Hematopoietic multipotent progenitor cell treated with erythropoietin and hydrocortisone succinate and interleukin-3 and kit ligand, for 8 days (in vitro differentiated cells): ENCODE data around the gene DOC2B.
"Not testable (repeated sequence)": the region's sequence is repeated elsewhere in the genome, so short reads cannot be mapped to it uniquely, and the experiment has no call there.

ENCODE experiments used
- DNase-seq: peaks from one replicate; pipeline ENCODE4 v3.0.0-alpha.2; 2015

The DOC2B gene

DNA sequence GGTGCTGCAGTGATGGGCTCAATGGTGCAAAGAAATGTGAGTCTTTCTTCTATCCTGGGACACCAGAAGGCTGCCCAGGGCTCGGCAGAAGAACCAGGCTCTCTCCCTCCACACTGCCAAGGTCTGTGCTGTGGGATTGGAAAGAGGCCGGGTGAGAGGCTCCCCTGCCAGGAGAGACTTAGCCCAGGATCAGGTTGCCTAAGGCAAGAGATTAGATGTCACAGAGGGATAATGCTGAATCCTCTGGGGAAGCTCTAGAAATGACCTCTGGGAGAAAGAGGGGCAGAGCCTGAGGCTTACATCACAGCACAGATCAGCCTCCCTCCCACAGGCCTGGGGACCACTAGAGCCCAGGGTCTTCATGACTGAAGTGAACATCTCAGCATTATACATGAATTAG is 5.7 kb upstream of the DOC2B start:
- no peak for DNase-seq

DNA sequence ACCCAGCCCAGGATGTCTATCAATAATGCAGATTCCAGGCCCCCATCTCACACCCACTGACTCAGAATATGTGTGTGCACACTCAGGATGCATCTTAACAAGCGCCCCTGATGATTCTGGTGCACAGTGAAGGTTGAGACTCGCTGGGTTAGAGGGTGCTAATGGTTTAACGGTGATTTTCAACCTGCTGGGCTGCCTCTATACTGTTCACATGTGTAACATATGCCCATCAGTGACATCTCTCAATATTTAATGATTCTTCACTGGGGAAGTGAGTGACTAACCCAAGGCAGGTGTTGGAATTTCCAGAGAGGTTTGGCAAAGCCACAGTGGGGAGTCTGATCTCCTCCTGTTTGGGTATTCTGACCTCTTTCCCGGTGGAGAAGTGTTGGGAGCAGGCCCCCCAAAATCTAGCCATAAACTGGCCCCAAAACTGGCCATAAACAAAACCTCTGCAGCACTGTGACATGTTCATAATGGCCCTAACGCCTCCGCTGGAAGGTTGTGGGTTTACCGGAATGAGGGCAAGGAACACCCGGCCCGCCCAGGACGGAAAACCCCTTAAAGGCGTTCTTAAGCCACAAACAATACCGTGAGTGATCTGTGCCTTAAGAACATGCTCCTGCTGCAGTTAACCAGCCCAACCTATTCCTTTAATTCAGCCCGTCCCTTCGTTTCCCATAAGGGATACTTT is 4.1 kb upstream of the DOC2B start:
- no peak for DNase-seq

DNA sequence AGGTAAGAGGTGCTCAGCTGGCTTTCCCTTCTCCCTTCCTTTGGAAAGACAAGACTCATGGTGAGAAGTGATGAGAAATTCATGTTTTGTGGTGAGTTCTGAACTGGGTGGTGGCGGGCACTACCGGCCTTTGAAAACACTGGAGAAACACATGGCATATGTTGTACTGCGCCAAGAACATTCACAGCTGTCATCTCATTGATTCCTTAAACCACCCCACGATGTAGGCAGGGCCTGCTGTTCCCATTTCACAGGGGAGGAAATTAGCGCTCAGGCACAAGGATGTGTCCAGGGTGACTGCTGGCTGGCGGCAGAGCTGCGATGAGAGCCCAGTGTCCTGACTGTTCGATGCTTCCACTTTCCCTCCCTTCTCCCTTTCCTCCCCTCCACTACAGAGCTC is 1.6 kb upstream of the DOC2B start:
- no peak for DNase-seq

DNA sequence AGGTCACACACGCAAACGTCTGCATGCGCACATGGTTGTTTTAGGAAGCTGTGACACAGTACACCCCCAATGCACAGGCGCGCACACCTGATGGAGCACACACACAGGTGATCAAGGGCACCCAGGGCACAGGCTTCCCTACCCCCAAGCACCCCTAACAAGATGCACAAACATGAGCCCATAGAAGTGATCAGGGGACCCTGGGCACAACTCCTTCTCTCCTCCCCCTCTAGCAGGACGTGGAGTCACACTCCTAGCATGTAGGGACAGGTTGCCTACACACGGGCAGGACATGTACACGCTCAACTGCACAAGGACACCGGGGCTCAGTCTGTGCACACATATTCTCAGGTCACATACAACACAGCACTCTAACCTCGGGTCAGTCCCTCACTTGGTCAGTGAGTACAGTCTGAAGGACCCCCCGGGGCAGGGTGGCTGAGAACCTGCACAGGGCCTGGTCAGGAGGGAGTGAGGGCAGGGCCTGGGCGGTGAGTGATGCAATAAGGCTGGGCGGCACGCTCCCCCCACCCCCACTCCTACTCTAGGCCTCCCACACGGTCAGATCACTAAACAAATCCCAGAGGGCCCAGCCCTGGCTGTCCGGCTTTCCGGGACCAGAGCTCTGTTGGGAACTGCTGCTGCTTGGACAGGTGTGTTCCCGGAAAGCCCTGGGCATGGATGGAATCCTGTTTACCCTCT is 751 bp upstream of the DOC2B start:
- DNase-seq, result no peak

DNA sequence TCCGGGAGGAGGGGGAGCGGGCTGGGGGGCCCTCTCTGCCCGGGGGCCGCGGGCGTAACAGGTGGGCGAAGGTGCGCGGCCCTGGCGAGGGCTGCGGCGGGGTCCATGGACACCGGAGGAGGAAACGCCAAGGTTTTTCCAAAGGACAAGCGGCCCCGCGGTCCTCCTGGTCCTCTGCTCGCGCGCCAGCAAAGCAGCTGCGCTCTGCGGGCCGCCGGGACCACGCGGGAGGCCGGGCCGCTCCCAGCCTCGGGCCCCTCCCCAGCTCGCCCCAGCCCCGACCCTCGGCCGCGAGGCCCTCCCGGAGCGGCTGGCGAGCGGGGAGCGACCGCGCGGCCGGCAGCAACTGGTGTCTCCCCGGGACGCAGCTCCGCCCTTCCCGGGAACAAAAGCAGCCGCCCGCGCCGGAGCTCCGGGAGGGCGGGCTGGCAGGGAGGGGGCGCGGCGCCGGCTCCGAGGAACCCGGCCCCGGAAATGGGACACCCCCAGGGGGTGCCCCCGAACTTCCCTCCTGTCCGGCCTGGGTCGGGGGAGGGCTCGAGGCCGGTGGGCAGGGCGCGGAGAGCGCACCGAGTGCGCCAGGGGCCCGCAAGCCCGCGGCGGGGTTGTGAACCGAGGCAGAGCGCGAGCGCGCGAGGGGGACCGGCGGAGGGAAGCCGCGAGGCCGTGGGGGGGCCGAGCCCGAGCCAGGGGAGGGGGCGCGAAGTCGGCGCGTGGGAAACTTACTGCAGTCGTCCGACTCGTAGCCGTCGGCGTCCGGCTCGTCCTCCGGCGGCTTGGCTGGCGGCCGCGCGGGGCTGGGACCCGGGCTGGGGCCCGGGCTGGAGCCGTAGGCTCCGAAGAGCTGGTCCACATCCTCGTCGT is 837 bp downstream of the DOC2B start:
- no peak for DNase-seq

- DNase-seq, result no peak
These were observed 1.6 kb downstream of the DOC2B start for GRCh38 chr17:179781-180380.

DNA sequence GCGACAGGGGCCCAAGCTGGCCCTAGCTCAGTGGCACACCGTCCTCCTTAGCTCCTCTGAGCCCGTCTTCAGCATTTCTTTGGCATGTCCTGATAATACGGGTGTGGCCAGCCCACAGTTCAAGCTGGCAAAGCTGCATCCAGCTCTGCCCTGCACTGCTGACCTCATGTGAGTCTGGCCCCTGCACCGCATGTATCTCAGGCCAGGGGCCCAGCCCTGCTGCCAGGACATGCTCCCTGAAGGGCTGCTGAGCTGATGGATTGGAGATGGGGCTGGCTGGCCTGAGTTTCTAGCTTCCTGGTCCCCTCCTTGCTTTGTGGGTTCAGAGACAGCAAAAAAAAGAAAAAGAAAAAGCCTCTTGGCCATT is 2.4 kb downstream of the DOC2B start:
- peak; percentile 68 for DNase-seq

- no peak for DNase-seq
These were observed 3.0 kb downstream of the DOC2B start for GRCh38 chr17:178292-179065.

DNA sequence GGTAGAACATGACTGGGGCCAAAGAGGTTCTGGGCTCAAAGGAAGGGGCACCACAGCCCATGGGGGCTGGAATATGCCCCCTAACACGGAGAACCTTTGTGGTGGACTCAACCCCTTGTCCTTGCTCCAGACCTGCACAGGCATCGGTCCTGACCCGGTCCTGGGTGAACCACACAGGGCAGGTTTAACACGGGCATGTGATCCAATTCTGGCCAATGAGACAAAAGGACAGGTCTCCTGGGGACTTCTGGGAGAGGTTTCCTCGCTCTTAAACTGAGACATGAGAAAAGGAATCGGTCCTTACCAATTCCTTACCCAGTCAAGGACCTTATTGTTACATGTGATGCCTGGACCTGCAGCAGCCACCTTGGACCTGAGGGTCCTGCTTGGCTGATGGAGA is 3.7 kb downstream of the DOC2B start:
- DNase-seq, result no peak

DNA sequence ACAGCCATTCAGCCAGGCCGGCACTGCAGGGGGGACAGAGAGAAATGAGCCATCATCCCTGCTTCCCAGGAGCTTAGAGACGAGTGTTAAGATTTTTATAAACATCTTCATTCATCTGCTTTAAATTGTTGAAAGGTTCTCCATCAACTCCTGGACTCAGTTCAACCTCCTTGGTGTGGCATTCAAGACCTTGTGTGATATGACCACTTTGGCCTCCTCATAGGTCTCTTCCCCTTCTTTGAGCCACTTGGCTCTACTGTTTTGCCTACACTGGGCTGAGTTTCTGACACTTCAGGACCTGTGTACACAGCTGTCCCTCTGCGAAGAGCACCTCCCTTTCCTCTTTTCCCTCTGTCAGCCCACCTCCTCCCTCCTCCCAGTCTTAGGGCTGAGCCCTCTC is 4.3 kb downstream of the DOC2B start:
- DNase-seq, result no peak

- DNase-seq, result no peak
These were observed 8.1 kb downstream of the DOC2B start for GRCh38 chr17:173166-173911.

GRCh38 chr17:172401-172800 is 9.0 kb downstream of the DOC2B start:
- no peak for DNase-seq

DNA sequence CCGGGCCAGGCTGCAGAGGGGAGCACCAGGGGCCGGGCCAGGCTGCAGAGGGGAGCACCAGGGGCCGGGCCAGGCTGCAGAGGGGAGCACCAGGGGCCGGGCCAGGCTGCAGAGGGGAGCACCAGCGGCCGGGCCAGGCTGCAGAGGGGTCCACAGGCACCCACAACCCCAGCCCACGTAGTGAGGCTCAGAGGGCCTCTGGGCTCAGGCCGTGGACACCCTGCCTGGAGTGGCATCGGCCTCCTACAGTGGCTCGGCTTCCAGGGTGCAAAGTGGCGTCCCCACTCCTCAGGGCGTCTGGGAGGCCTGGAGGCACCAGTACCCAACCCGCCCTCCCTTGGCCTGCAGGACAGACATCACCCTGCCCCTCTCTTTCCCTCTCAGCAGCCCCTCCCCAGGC is 9.6 kb downstream of the DOC2B start:
- DNase-seq, result no peak

DNA sequence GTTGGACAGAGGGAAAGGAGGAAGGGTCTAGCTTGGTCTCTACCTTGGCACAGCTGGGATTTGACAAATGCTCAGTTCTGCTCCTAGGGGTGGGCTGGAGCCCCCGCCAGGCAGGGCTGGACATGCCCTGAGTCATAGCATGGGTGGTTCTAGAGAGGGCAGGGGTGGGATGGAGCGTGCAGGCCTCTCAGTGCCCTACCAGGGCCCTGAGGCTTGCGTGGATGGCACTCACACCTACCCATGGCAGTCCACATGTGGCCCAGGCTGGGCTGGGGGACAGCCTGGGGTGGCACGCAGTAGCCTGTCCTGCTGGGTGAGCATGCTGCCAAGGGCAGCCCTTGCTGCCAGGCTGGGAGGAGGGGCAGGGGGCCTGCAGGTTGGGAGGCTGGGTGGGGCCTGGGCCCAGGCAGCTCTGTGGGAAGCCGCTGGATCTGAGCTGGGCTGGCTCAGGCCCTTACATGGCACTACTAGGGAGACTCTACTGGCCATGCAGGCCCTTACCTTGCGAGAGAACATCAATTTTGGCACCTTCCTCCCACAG is 11.2 kb downstream of the DOC2B start:
- DNase-seq, result no peak

DNA sequence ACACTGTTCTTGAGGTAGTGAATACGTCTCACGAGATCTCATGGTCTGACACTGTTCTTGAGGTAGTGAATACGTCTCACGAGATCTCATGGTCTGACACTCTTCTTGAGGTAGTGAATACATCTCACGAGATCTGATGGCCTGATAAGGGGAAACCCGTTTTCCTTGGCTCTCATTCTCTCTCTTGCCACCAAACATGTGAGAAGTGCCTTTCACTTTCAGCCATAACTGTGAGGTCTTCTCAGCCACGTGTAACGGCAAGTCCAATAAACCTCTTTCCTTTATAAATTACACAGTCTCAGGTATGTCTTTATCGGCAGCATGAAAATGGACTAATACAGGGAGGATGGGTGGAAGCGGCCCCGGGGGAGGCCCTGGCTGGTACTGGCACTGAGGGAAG is 12.8 kb downstream of the DOC2B start:
- DNase-seq, result not testable (repeated sequence)

- no peak for DNase-seq
These were observed 15.5 kb downstream of the DOC2B start for GRCh38 chr17:165939-166338.

DNA sequence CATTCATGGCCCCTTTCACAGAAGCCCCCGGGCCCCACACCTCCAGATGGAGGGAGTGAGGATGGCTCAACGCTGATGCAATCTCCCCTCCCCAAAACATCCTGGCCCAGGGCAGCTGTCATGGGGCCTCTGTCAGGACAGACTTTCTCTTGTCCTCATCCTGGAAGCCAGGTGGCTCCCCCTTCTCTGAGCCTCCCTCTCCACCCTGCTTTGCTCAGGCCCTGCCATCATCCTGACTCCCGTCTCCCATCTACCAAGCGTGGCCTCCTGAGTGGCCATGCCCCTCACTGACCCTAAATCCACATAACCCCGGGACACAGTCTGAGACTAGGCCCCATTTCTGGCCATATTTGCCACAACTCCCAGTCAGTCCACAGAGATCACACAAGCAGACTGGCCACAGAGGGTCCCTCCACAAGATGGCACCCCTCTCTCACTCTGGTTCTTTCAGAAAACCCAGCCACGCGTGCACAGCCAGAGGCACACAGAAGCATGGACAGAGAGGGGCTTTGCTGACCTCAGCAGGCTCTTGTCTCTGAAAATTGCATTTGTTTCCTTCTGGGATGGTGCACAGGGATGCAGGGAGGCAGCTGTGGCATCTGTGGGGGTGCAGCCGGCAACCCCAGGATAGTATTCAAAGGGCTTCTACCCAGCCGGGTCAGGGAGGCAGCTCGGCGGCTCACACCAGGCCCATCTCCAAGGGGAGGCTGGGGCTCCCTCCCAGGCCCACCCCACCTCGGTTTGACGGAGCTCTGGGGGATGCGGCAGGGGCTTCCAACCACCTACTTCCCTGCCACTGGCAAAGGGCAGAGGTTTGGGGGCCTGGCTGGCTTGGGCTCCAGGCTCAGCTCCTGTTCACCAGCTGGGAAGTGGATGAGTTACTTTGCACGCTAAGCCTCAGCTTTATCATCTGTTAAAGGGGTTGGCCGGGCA is 16.9 kb downstream of the DOC2B start:
- peak; percentile 40 for DNase-seq

GRCh38 chr17:163514-164098 is 17.8 kb downstream of the DOC2B start:
- DNase-seq, result no peak

DNA sequence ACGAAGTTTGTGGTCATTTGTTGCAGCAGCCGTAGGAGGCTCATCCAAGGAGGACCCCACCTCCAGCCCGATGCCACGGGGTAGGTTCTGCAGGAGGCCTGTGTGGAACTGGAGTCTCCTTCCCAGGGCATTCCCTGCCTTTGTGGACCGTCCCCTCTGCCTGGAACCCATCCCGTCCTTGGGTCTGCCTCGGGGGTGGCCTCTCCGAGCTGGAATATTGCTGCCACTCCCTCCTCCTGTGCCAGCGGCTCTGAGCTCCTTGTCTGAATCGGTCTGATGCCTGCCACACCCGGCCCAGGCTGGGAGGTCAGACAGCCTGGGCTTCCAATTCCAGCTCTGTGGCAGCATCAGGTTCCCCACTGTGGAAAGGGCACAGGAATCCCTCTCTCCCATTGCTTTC is 18.8 kb downstream of the DOC2B start:
- no peak for DNase-seq

- DNase-seq, result no peak
These were observed 20.0 kb downstream of the DOC2B start for GRCh38 chr17:161481-161880.
